HG03066 (cell line): ENCODE measurements around the gene TOB1.

ENCODE experiments used
- ATAC-seq: cut with Tn5 transposase; IDR thresholded peaks from one replicate; pipeline ENCODE4 v1.9.1; 2021; ENCODE audit warnings: low read depth; ENCODE audit not compliant: unreplicated experiment

Gene TOB1

GRCh38 chr17:50848039-50848438 is 18.1 kb downstream of the TOB1 start:
- no peak for ATAC-seq

GRCh38 chr17:50847566-50847965 is 18.6 kb downstream of the TOB1 start:
- ATAC-seq, result no peak

GRCh38 chr17:50845240-50846147 is 20.7 kb downstream of the TOB1 start:
- no peak for ATAC-seq

GRCh38 chr17:50844117-50844700 is 21.9 kb downstream of the TOB1 start:
- no peak for ATAC-seq

GRCh38 chr17:50843150-50843905 is 22.8 kb downstream of the TOB1 start:
- no peak for ATAC-seq

GRCh38 chr17:50842506-50843149 is 23.5 kb downstream of the TOB1 start:
- ATAC-seq, result no peak

GRCh38 chr17:50841949-50842354 is 24.2 kb downstream of the TOB1 start:
- no peak for ATAC-seq

- ATAC-seq, result no peak
These were observed 24.7 kb downstream of the TOB1 start for GRCh38 chr17:50841277-50841948.

GRCh38 chr17:50840311-50840851 is 25.8 kb downstream of the TOB1 start:
- no peak for ATAC-seq

GRCh38 chr17:50839591-50840310 is 26.4 kb downstream of the TOB1 start:
- ATAC-seq, result no peak

- ATAC-seq, result no peak
These were observed 27.9 kb downstream of the TOB1 start for GRCh38 chr17:50837980-50838954.

- ATAC-seq, result no peak
These were observed 28.7 kb downstream of the TOB1 start for GRCh38 chr17:50837286-50837979.

GRCh38 chr17:50836826-50837225 is 29.3 kb downstream of the TOB1 start:
- ATAC-seq, result no peak

- no peak for ATAC-seq
These were observed 30.6 kb downstream of the TOB1 start, which contains the start of gene WFIKKN2 for GRCh38 chr17:50835301-50836234. TSS of gene WFIKKN2 (plus strand) at chr17:50835586. CDS start at chr17:50835938, 352 bp downstream.

- no peak for ATAC-seq
These were observed 31.5 kb downstream of the TOB1 start for GRCh38 chr17:50834429-50835300.
